Lower lobe of right lung (tissue), 2 donors: ENCODE data around the gene PGS1. TPM values are rescaled to one million over a fixed set of nuclear protein-coding genes. Genes with fewer than 3 reads are reported as not detected.

Experiments used
- ATAC-seq, 2 donors: fragments of 200-7000 bp; cut with Tn5 transposase; one replicate each; pipeline ENCODE4 v1.9.1; 2020 to 2022; ENCODE audit warnings: mild to moderate bottlenecking in 2 of 2, moderate library complexity in 2 of 2
- DNase-seq: peaks from one replicate; pipeline ENCODE4 v3.0.0-alpha.2; 2020
- H3K27ac ChIP-seq: fragments of 200-600 bp; one replicate; pipeline ENCODE4 v1.8.0; 2022
- H3K27me3 ChIP-seq: fragments of 200-600 bp; one replicate; pipeline ENCODE4 v1.8.0; 2022; ENCODE audit warnings: low read depth
- H3K36me3 ChIP-seq: fragments of 200-600 bp; one replicate; pipeline ENCODE4 v1.8.0; 2022; ENCODE audit warnings: mild to moderate bottlenecking
- H3K4me1 ChIP-seq: fragments of 200-600 bp; one replicate; pipeline ENCODE4 v1.8.0; 2022
- H3K4me3 ChIP-seq: fragments of 200-600 bp; one replicate; pipeline ENCODE4 v1.8.0; 2022; ENCODE audit warnings: mild to moderate bottlenecking
- H3K9me3 ChIP-seq: fragments of 200-600 bp; one replicate; pipeline ENCODE4 v1.8.0; 2022
- CTCF ChIP-seq: fragments of 200-600 bp; IDR thresholded peaks from one replicate; pipeline ENCODE4 v1.8.0; 2022; ENCODE audit warnings: antibody characterized with exemption, mild to moderate bottlenecking
- intact Hi-C: fragments of 100-400 bp; cut with DNase I; formaldehyde crosslinking; loops from one replicate; pipeline ENCODE4 v1.11.0; 2022
- total RNA-seq: library from RNA; stranded (reverse); fragmentation: NEBNext Ultra II Directional; extraction: Animal tissue kit (Norgen Biotek cat#: 25700); gene quantifications from one replicate; pipeline ENCODE4 v1.2.1, GENCODE V29; 2021
- donor health status: DM: no; HTN: yes; CAD: no; lungs with severe emphysema.

Gene PGS1
- total RNA-seq, 1 donor from 2014 or later = 90.9 TPM

- DNase-seq (no peak), ATAC-seq (no peak)
- intact Hi-C loops = no loop called here
- H3K4me3 ChIP-seq = peak overlapping the region; percentile 80
- H3K4me1 ChIP-seq = peaks cover 91% of the 10 kb centered on the region
- H3K27ac ChIP-seq = peak overlapping the region; percentile 95
- H3K9me3 ChIP-seq = no peaks in the 10 kb centered on the region
- H3K36me3 ChIP-seq = no peaks in the 10 kb centered on the region
- no peaks in the 10 kb centered on the region for H3K27me3 ChIP-seq
- TF ChIP-seq CTCF = no peak
Measured at GRCh38 chr17:78380370-78380769, 1.9 kb downstream of the PGS1 start.

DNA sequence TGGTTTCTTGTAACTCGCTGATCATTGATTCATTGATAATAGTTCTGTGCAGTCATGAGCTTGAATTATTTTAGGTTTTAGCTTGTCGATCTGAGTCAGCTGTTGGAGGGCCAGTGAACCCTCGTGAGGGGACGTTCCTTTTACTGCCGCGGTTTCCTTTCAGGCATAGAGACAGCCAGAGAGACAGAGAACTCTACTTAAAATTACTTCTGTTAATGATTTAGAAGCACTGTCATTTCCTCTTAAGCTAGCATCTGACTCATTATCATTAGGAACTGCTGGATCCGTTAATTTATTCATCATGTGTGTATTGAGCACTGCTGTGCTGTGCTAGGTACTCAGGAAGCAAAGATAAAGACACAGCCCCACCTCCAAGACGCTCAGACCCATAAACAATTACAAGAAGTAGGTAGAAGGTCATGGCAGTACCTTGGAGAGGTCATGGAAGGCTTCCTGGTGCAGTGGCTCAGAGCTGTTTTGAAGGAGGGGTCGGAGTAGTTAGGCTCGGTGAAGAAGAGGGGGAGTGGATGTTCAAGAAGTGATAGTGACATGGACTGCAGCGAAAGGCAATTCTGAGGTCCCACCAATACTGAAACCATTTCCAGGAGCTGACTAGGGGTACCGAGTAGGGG is 3.3 kb downstream of the PGS1 start:
- TF ChIP-seq CTCF = no peak
- peak overlapping the region; percentile 67 for H3K27ac ChIP-seq
- H3K4me1 ChIP-seq = peaks cover 91% of the 10 kb centered on the region
- ATAC-seq = no peak
- no peak for DNase-seq
- peak overlapping the region; percentile 6 for H3K4me3 ChIP-seq
- intact Hi-C loops = no loop called here
- no peaks in the 10 kb centered on the region for H3K27me3 ChIP-seq
- H3K36me3 ChIP-seq = no peaks in the 10 kb centered on the region
- H3K9me3 ChIP-seq = no peaks in the 10 kb centered on the region

GRCh38 chr17:78383725-78384471 is 5.4 kb downstream of the PGS1 start:
- Histone ChIP-seq H3K4me1 (peaks cover 97% of the 10 kb centered on the region), H3K4me3 (peak overlapping the region; percentile 2), H3K9me3 (no peaks in the 10 kb centered on the region), H3K27me3 (no peaks in the 10 kb centered on the region), H3K27ac (peak overlapping the region; percentile 67), H3K36me3 (no peaks in the 10 kb centered on the region)
- DNase-seq (peak; percentile 90), ATAC-seq (peak; percentile 71 to 78)
- intact Hi-C loops = no loop called here
- TF ChIP-seq CTCF = no peak

- DNase-seq (no peak), ATAC-seq (no peak)
- no peaks in the 10 kb centered on the region for H3K27me3 ChIP-seq
- H3K27ac ChIP-seq = peak overlapping the region; percentile 67
- H3K4me1 ChIP-seq = peaks cover 100% of the 10 kb centered on the region
- intact Hi-C loops = no loop called here
- no peaks in the 10 kb centered on the region for H3K36me3 ChIP-seq
- TF ChIP-seq CTCF = no peak
- H3K9me3 ChIP-seq = no peaks in the 10 kb centered on the region
- H3K4me3 ChIP-seq = peak overlapping the region; percentile 7
Measured at GRCh38 chr17:78384479-78385175, 6.2 kb downstream of the PGS1 start.

DNA sequence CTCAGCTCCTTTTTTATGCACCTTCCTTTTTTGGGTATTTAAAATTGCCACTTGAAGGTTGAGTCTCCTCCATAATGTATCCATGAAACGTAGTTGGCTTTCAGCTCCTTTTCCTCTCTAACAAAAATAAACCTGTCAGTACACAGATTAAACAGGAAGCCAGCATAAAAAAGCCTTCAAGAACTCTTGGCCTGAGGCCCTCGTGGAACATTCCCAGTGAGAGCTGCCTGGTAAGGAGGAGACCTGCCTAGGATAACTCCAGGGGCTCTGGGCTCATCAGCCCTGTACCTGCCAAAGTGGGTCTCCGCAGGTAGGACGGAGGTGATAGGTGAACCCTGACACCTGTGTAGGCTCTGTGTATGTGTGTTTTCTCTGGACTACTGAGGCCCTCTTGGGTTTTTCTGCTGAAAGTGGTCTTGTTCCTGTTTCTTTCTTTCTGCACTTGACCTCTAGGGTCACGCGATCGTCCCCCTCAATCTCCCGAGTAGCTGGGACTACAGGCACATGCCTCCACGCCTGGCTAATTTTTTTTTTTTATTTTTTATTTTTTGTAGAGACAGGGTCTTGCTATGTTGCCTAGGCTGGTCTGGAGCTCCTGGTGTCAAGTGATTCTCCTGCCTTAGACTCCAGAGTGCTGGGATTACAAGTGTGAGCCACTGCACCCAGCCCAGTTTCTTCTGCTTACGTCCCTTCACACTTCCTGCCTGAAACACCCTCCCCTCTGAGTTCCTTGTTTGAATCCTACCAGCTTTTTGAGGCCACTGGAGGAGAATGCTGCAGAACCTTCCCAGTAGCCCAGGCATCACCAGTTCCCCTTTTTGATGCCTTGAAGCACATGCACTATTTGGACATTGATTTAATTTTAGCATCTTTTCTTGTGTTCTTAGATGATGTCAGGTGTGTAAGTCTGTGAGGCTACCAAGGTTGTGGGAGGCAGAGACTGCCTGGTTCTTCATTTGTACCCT is 9.8 kb downstream of the PGS1 start:
- TF ChIP-seq CTCF = no peak
- ATAC-seq = peak; percentile 45 to 61
- Histone ChIP-seq H3K9me3 (no peaks in the 10 kb centered on the region), H3K4me3 (peak overlapping the region; percentile 9), H3K36me3 (peaks cover 18% of the 10 kb centered on the region), H3K27me3 (no peaks in the 10 kb centered on the region), H3K27ac (peak overlapping the region; percentile 84), H3K4me1 (peaks cover 94% of the 10 kb centered on the region)
- intact Hi-C loops = no loop called here
- DNase-seq = no peak
